Measurements from ENCODE around the gene ELF3. TPM values are rescaled to one million over a fixed set of nuclear protein-coding genes. Genes with fewer than 3 reads are reported as not detected.

Gene ELF3
- total and polyA plus RNA-seq, 2 of the 13 experiments (the other 11 are each of a cell fraction or from before 2014, with no cell fraction given): 11.5 to 55.1 TPM

DNA sequence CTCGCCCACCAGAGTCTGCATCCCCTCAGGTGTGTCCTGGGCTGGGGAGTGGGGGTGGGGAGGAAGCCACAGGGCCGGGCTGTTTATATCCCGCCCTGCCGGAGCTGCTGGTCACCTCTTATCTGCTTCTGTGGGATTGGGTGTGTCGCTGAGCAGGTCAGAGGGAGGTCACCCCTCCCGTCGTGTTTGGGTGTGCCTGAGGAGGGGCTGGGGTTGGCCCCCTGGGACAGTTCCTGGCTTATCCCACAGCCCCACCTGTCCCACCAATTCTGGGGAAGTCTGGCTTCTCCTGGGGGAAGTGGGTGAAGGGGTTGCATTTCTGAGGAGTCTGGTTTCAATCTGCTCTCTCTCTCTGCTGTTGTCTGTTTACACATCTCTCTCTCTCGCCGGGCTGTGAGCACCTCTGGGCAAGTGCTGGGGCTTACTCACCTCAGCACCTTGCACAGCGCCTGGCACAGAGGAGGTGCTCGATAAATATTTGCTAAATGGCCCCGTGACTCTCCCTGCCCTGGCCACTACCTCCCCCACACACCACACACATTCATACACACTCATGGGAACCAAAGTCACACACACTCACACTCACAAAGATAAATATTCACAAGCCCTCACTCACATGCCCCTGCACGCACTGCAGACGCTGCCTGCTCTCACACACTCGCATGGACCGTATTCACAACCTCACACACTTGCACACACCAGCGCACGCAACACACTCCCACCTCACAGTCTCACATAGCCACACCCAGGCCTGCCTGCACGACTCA lies 8.3 kb downstream of the ELF3 start (continued):
- TF ChIP-seq, protein P1, sequence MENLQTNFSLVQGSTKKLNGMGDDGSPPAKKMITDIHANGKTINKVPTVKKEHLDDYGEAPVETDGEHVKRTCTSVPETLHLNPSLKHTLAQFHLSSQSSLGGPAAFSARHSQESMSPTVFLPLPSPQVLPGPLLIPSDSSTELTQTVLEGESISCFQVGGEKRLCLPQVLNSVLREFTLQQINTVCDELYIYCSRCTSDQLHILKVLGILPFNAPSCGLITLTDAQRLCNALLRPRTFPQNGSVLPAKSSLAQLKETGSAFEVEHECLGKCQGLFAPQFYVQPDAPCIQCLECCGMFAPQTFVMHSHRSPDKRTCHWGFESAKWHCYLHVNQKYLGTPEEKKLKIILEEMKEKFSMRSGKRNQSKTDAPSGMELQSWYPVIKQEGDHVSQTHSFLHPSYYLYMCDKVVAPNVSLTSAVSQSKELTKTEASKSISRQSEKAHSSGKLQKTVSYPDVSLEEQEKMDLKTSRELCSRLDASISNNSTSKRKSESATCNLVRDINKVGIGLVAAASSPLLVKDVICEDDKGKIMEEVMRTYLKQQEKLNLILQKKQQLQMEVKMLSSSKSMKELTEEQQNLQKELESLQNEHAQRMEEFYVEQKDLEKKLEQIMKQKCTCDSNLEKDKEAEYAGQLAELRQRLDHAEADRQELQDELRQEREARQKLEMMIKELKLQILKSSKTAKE (CRISPR knock-in tag; IDR thresholded peaks at IDR 0.05; ENCODE audit: borderline replicate concordance): no peak; the same call in 1 of the 2 replicates
- TF ChIP-seq ZFP36L2 (CRISPR knock-in tag; IDR thresholded peaks at IDR 0.05): no peak
- TF ChIP-seq, protein P2, sequence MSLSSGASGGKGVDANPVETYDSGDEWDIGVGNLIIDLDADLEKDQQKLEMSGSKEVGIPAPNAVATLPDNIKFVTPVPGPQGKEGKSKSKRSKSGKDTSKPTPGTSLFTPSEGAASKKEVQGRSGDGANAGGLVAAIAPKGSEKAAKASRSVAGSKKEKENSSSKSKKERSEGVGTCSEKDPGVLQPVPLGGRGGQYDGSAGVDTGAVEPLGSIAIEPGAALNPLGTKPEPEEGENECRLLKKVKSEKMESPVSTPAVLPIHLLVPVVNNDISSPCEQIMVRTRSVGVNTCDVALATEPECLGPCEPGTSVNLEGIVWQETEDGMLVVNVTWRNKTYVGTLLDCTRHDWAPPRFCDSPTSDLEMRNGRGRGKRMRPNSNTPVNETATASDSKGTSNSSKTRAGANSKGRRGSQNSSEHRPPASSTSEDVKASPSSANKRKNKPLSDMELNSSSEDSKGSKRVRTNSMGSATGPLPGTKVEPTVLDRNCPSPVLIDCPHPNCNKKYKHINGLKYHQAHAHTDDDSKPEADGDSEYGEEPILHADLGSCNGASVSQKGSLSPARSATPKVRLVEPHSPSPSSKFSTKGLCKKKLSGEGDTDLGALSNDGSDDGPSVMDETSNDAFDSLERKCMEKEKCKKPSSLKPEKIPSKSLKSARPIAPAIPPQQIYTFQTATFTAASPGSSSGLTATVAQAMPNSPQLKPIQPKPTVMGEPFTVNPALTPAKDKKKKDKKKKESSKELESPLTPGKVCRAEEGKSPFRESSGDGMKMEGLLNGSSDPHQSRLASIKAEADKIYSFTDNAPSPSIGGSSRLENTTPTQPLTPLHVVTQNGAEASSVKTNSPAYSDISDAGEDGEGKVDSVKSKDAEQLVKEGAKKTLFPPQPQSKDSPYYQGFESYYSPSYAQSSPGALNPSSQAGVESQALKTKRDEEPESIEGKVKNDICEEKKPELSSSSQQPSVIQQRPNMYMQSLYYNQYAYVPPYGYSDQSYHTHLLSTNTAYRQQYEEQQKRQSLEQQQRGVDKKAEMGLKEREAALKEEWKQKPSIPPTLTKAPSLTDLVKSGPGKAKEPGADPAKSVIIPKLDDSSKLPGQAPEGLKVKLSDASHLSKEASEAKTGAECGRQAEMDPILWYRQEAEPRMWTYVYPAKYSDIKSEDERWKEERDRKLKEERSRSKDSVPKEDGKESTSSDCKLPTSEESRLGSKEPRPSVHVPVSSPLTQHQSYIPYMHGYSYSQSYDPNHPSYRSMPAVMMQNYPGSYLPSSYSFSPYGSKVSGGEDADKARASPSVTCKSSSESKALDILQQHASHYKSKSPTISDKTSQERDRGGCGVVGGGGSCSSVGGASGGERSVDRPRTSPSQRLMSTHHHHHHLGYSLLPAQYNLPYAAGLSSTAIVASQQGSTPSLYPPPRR (CRISPR knock-in tag; IDR thresholded peaks at IDR 0.05; ENCODE audit: borderline replicate concordance): peak; percentile 79
- TF ChIP-seq, protein P3, sequence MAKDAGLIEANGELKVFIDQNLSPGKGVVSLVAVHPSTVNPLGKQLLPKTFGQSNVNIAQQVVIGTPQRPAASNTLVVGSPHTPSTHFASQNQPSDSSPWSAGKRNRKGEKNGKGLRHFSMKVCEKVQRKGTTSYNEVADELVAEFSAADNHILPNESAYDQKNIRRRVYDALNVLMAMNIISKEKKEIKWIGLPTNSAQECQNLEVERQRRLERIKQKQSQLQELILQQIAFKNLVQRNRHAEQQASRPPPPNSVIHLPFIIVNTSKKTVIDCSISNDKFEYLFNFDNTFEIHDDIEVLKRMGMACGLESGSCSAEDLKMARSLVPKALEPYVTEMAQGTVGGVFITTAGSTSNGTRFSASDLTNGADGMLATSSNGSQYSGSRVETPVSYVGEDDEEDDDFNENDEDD (CRISPR knock-in tag; IDR thresholded peaks at IDR 0.05; ENCODE audit: borderline replicate concordance): no peak
- TF ChIP-seq GFI1 (CRISPR knock-in tag; IDR thresholded peaks at IDR 0.05; ENCODE audit: borderline replicate concordance): peak; percentile 83
- TF ChIP-seq RELA (CRISPR knock-in tag; IDR thresholded peaks at IDR 0.05): no peak
- TF ChIP-seq CEBPB (IDR thresholded peaks at IDR 0.05; ENCODE audit: borderline replicate concordance, low read depth, low read length): no peak
- TF ChIP-seq, protein P4, sequence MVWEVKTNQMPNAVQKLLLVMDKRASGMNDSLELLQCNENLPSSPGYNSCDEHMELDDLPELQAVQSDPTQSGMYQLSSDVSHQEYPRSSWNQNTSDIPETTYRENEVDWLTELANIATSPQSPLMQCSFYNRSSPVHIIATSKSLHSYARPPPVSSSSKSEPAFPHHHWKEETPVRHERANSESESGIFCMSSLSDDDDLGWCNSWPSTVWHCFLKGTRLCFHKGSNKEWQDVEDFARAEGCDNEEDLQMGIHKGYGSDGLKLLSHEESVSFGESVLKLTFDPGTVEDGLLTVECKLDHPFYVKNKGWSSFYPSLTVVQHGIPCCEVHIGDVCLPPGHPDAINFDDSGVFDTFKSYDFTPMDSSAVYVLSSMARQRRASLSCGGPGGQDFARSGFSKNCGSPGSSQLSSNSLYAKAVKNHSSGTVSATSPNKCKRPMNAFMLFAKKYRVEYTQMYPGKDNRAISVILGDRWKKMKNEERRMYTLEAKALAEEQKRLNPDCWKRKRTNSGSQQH (CRISPR knock-in tag; IDR thresholded peaks at IDR 0.05; ENCODE audit: low read depth): 0 out of 2 replicates have a peak, but pooled peaks have one; percentile 45
- TF ChIP-seq, protein P5, sequence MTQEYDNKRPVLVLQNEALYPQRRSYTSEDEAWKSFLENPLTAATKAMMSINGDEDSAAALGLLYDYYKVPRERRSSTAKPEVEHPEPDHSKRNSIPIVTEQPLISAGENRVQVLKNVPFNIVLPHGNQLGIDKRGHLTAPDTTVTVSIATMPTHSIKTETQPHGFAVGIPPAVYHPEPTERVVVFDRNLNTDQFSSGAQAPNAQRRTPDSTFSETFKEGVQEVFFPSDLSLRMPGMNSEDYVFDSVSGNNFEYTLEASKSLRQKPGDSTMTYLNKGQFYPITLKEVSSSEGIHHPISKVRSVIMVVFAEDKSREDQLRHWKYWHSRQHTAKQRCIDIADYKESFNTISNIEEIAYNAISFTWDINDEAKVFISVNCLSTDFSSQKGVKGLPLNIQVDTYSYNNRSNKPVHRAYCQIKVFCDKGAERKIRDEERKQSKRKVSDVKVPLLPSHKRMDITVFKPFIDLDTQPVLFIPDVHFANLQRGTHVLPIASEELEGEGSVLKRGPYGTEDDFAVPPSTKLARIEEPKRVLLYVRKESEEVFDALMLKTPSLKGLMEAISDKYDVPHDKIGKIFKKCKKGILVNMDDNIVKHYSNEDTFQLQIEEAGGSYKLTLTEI (CRISPR knock-in tag; conservative IDR thresholded peaks at IDR 0.05): no peak
- TF ChIP-seq, protein P6, sequence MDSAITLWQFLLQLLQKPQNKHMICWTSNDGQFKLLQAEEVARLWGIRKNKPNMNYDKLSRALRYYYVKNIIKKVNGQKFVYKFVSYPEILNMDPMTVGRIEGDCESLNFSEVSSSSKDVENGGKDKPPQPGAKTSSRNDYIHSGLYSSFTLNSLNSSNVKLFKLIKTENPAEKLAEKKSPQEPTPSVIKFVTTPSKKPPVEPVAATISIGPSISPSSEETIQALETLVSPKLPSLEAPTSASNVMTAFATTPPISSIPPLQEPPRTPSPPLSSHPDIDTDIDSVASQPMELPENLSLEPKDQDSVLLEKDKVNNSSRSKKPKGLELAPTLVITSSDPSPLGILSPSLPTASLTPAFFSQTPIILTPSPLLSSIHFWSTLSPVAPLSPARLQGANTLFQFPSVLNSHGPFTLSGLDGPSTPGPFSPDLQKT (CRISPR knock-in tag; IDR thresholded peaks at IDR 0.05; ENCODE audit: borderline replicate concordance): no peak
- 0 out of 2 replicates have a peak, but pooled peaks have one; percentile 61 for TF ChIP-seq GATA4 (IDR thresholded peaks at IDR 0.05; ENCODE audit: borderline replicate concordance, low read depth)
- TF ChIP-seq, protein P7, sequence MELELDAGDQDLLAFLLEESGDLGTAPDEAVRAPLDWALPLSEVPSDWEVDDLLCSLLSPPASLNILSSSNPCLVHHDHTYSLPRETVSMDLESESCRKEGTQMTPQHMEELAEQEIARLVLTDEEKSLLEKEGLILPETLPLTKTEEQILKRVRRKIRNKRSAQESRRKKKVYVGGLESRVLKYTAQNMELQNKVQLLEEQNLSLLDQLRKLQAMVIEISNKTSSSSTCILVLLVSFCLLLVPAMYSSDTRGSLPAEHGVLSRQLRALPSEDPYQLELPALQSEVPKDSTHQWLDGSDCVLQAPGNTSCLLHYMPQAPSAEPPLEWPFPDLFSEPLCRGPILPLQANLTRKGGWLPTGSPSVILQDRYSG (CRISPR knock-in tag; IDR thresholded peaks at IDR 0.05): no peak
- TF ChIP-seq ZNF253 (CRISPR knock-in tag; IDR thresholded peaks at IDR 0.05; ENCODE audit: borderline replicate concordance): peak; percentile 46; the same call in 1 of the 2 replicates
